ENCODE results near the gene EXOC6. TPM values are rescaled to one million over a fixed set of nuclear protein-coding genes. Genes with fewer than 3 reads are reported as not detected.

The EXOC6 gene
- total RNA-seq, 2 experiments from 2014 or later = 8.8 to 9.5 TPM

GRCh38 chr10:92809840-92810239, 38.5 kb upstream of the EXOC6 start:
- no peak for DNase-seq

GRCh38 chr10:92810934-92811532, 37.3 kb upstream of the EXOC6 start:
- Mint-ChIP-seq H3K9me3 (no peaks in the 10 kb centered on the region), H3K27ac (no peak overlapping the region), H3K36me3 (ENCODE audit: low read depth) (no peaks in the 10 kb centered on the region), H3K4me1 (ENCODE audit: low read depth) (peaks cover 2% of the 10 kb centered on the region), H3K4me3 (no peak overlapping the region), H3K27me3 (peaks cover 6% of the 10 kb centered on the region)
- intact Hi-C loops (cut with micrococcal nuclease) = no loop called here
- no peak for ATAC-seq
- TF ChIP-seq CTCF (IDR thresholded peaks at IDR 0.05) = no peak
- no peak for DNase-seq
- ChIA-PET POLR2A (no interaction called here), CTCF (interaction anchor here (1.3 kb wide), 1 partner anchor 26 kb away, joined by 3 read pairs; no protein-coding TSS in a partner anchor)

More at GRCh38 chr10:92809840-92810239, 38.5 kb upstream of the EXOC6 start:
- no peaks in the 10 kb centered on the region for H3K9me3 Mint-ChIP-seq
- no peak overlapping the region for H3K4me3 Mint-ChIP-seq
- no peaks in the 10 kb centered on the region for H3K36me3 Mint-ChIP-seq (ENCODE audit: low read depth)
- peaks cover 4% of the 10 kb centered on the region for H3K27me3 Mint-ChIP-seq
- no peak overlapping the region for H3K27ac Mint-ChIP-seq
- no peak for ATAC-seq
- ChIA-PET CTCF (no interaction called here), POLR2A (interaction anchor here (0.6 kb wide), 1 partner anchor 25 kb away, joined by 3 read pairs; no protein-coding TSS in a partner anchor)
- no peaks in the 10 kb centered on the region for H3K4me1 Mint-ChIP-seq (ENCODE audit: low read depth)
- intact Hi-C loops (cut with micrococcal nuclease) = no loop called here
- no peak for TF ChIP-seq CTCF (IDR thresholded peaks at IDR 0.05)

GRCh38 chr10:92811986-92812385, 36.3 kb upstream of the EXOC6 start:
- CTCF ChIA-PET = interaction anchor here (1.0 to 1.3 kb wide), 2 partner anchors 10 to 25 kb away, joined by 3 read pairs; no protein-coding TSS in a partner anchor
- no peaks in the 10 kb centered on the region for H3K9me3 Mint-ChIP-seq
- H3K27ac Mint-ChIP-seq = no peak overlapping the region
- H3K27me3 Mint-ChIP-seq = peaks cover 6% of the 10 kb centered on the region
- intact Hi-C loops (cut with micrococcal nuclease) = no loop called here
- no peak for DNase-seq
- POLR2A ChIA-PET = no interaction called here
- peaks cover 3% of the 10 kb centered on the region for H3K4me1 Mint-ChIP-seq (ENCODE audit: low read depth)
- no peak overlapping the region for H3K4me3 Mint-ChIP-seq
- H3K36me3 Mint-ChIP-seq (ENCODE audit: low read depth) = no peaks in the 10 kb centered on the region
- no peak for ATAC-seq
- no peak for TF ChIP-seq CTCF (IDR thresholded peaks at IDR 0.05)

GRCh38 chr10:92813979-92814378, 34.3 kb upstream of the EXOC6 start:
- no peak for TF ChIP-seq CTCF (IDR thresholded peaks at IDR 0.05)
- intact Hi-C loops (cut with micrococcal nuclease) = no loop called here
- ATAC-seq (no peak), DNase-seq (no peak)
- CTCF ChIA-PET = no interaction called here
- H3K9me3 Mint-ChIP-seq = no peaks in the 10 kb centered on the region
- POLR2A ChIA-PET = no interaction called here
- H3K27me3 Mint-ChIP-seq = peaks cover 3% of the 10 kb centered on the region
- H3K4me1 Mint-ChIP-seq (ENCODE audit: low read depth) = peaks cover 3% of the 10 kb centered on the region
- H3K36me3 Mint-ChIP-seq (ENCODE audit: low read depth) = no peaks in the 10 kb centered on the region
- H3K4me3 Mint-ChIP-seq = no peak overlapping the region
- H3K27ac Mint-ChIP-seq = no peak overlapping the region

- DNase-seq (no peak), ATAC-seq (no peak)
- Mint-ChIP-seq H3K27me3 (peaks cover 3% of the 10 kb centered on the region), H3K4me1 (ENCODE audit: low read depth) (peaks cover 3% of the 10 kb centered on the region), H3K9me3 (no peaks in the 10 kb centered on the region), H3K36me3 (ENCODE audit: low read depth) (no peaks in the 10 kb centered on the region), H3K4me3 (no peak overlapping the region), H3K27ac (no peak overlapping the region)
- no peak for TF ChIP-seq CTCF (IDR thresholded peaks at IDR 0.05)
- intact Hi-C loops (cut with micrococcal nuclease) = no loop called here
- ChIA-PET POLR2A (no interaction called here), CTCF (no interaction called here)
Observed at GRCh38 chr10:92814790-92815189, 33.5 kb upstream of the EXOC6 start.
